GM18951 (cell line): Measurements from ENCODE around the gene ERC1.
"Not testable (repeated sequence)": the region's sequence is repeated elsewhere in the genome, so short reads cannot be mapped to it uniquely, and the experiment has no call there.

ENCODE experiments used
- POLR2A ChIP-seq: IDR thresholded peaks from 4 replicates; pipeline ENCODE4 v1.6.1; 2011; ENCODE audit warnings: mild to moderate bottlenecking; ENCODE audit not compliant: insufficient read length, insufficient read depth; ENCODE audit errors: extremely low read depth
- in situ Hi-C: fragments of 300-500 bp; cut with MboI; formaldehyde crosslinking; loops from one replicate; pipeline ENCODE4 v1.12.0; 2022; ENCODE audit warnings: low sequenced_read_pairs, mixed read lengths, inconsistent platforms; ENCODE audit not compliant: unreplicated experiment

The ERC1 gene

GRCh38 chr12:992647-993046, 1.6 kb downstream of the ERC1 start:
- no peak for TF ChIP-seq POLR2A
- in situ Hi-C loops = no loop called here

- no peak for TF ChIP-seq POLR2A
- in situ Hi-C loops = no loop called here
These were observed 5.9 kb downstream of the ERC1 start for GRCh38 chr12:996881-997280.

- in situ Hi-C loops = no loop called here
- no peak for TF ChIP-seq POLR2A
These were observed 6.5 kb downstream of the ERC1 start for GRCh38 chr12:997505-997904.

- in situ Hi-C loops = no loop called here
- TF ChIP-seq POLR2A = no peak
These were observed 7.2 kb downstream of the ERC1 start for GRCh38 chr12:998020-998874.

- in situ Hi-C loops = not testable (repeated sequence)
These were observed 8.7 kb downstream of the ERC1 start for GRCh38 chr12:999736-1000135.

- TF ChIP-seq POLR2A = no peak
- in situ Hi-C loops = no loop called here
These were observed 10.5 kb downstream of the ERC1 start for GRCh38 chr12:1001507-1001906.

- TF ChIP-seq POLR2A = no peak
- in situ Hi-C loops = no loop called here
These were observed 12.7 kb downstream of the ERC1 start for GRCh38 chr12:1003600-1004271.

GRCh38 chr12:1006255-1006654, 15.2 kb downstream of the ERC1 start:
- TF ChIP-seq POLR2A = no peak
- in situ Hi-C loops = no loop called here

- in situ Hi-C loops = no loop called here
- TF ChIP-seq POLR2A = no peak
These were observed 16.3 kb downstream of the ERC1 start for GRCh38 chr12:1007276-1007675.

- in situ Hi-C loops = no loop called here
- no peak for TF ChIP-seq POLR2A
These were observed 17.0 kb downstream of the ERC1 start for GRCh38 chr12:1007994-1008393.

GRCh38 chr12:1011091-1011490, 20.1 kb downstream of the ERC1 start:
- TF ChIP-seq POLR2A = no peak
- in situ Hi-C loops = no loop called here

- in situ Hi-C loops = no loop called here
- no peak for TF ChIP-seq POLR2A
These were observed 22.8 kb downstream of the ERC1 start for GRCh38 chr12:1013618-1014489.

GRCh38 chr12:1019283-1019682, 28.3 kb downstream of the ERC1 start:
- in situ Hi-C loops = no loop called here
- no peak for TF ChIP-seq POLR2A
